Chondrocyte (in vitro differentiated cells): Measurements from ENCODE around the gene GNRHR. TPM values are rescaled to one million over a fixed set of nuclear protein-coding genes. Genes with fewer than 3 reads are reported as not detected.
A peak's percentile ranks its signal among the peaks of the same experiment; 100 is the strongest.

ENCODE experiments used
- DNase-seq: peaks from one replicate; pipeline ENCODE4 v3.0.0; 2021; ENCODE audit warnings: mixed read lengths, low spot score
- H3K27ac Mint-ChIP-seq: one replicate; pipeline ENCODE4 v1.8.0; 2021; ENCODE audit warnings: mild to moderate bottlenecking, moderate library complexity, mixed read lengths; ENCODE audit not compliant: unreplicated experiment
- H3K27me3 Mint-ChIP-seq: 2 replicates; pipeline ENCODE4 v1.8.0; 2021; ENCODE audit warnings: low read depth, mixed read lengths
- H3K36me3 Mint-ChIP-seq: 2 replicates; pipeline ENCODE4 v1.8.0; 2021; ENCODE audit warnings: low read depth, mixed read lengths
- H3K4me1 Mint-ChIP-seq: 2 replicates; pipeline ENCODE4 v1.8.0; 2021; ENCODE audit warnings: low read depth, mild to moderate bottlenecking, mixed read lengths
- H3K4me3 Mint-ChIP-seq: one replicate; pipeline ENCODE4 v1.8.0; 2021; ENCODE audit warnings: mild to moderate bottlenecking, moderate library complexity, mixed read lengths; ENCODE audit not compliant: unreplicated experiment
- H3K9me3 Mint-ChIP-seq: 2 replicates; pipeline ENCODE4 v1.8.0; 2021; ENCODE audit warnings: low read depth, mixed read lengths
- total RNA-seq: library from RNA; stranded (reverse); gene quantifications from 3 replicates; pipeline ENCODE4 v1.2.1, GENCODE V29; 2021
- TF ChIP-seq, protein P1 (sequence below): fragments of 200-600 bp; sonication (generic); IDR thresholded peaks from 2 replicates; pipeline ENCODE4 v1.5.0; 2021; ENCODE audit warnings: antibody characterized with exemption, mild to moderate bottlenecking, moderate library complexity

Gene GNRHR
- total RNA-seq, 1 donor from 2014 or later: not detected

- peak overlapping the region; percentile 90 for H3K4me3 Mint-ChIP-seq
- peaks cover 38% of the 10 kb centered on the region for H3K4me1 Mint-ChIP-seq
- TF ChIP-seq, protein P1, sequence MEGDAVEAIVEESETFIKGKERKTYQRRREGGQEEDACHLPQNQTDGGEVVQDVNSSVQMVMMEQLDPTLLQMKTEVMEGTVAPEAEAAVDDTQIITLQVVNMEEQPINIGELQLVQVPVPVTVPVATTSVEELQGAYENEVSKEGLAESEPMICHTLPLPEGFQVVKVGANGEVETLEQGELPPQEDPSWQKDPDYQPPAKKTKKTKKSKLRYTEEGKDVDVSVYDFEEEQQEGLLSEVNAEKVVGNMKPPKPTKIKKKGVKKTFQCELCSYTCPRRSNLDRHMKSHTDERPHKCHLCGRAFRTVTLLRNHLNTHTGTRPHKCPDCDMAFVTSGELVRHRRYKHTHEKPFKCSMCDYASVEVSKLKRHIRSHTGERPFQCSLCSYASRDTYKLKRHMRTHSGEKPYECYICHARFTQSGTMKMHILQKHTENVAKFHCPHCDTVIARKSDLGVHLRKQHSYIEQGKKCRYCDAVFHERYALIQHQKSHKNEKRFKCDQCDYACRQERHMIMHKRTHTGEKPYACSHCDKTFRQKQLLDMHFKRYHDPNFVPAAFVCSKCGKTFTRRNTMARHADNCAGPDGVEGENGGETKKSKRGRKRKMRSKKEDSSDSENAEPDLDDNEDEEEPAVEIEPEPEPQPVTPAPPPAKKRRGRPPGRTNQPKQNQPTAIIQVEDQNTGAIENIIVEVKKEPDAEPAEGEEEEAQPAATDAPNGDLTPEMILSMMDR: no peak
- no peaks in the 10 kb centered on the region for H3K27me3 Mint-ChIP-seq
- no peaks in the 10 kb centered on the region for H3K9me3 Mint-ChIP-seq
- H3K27ac Mint-ChIP-seq: peak overlapping the region; percentile 95
- no peak for DNase-seq
- H3K36me3 Mint-ChIP-seq: no peaks in the 10 kb centered on the region
Observed at GRCh38 chr4:67701517-67701850, 52.7 kb downstream of the GNRHR start.

GRCh38 chr4:67700738-67701516 is 53.3 kb downstream of the GNRHR start, which contains the start of gene UBA6:
UBA6 (minus strand) TSS chr4:67701155; CDS start chr4:67701119, 36 bp downstream.
- H3K27ac Mint-ChIP-seq: peak within 1 kb of the TSS; percentile 95
- peaks cover 2% of the 10 kb centered on the region for H3K36me3 Mint-ChIP-seq
- peak within 1 kb of the TSS; percentile 90 for H3K4me3 Mint-ChIP-seq

GRCh38 chr4:67700116-67700737 is 54.0 kb downstream of the GNRHR start:
- H3K27me3 Mint-ChIP-seq: no peaks in the 10 kb centered on the region
- H3K27ac Mint-ChIP-seq: peak overlapping the region; percentile 95
- peak overlapping the region; percentile 90 for H3K4me3 Mint-ChIP-seq
- H3K9me3 Mint-ChIP-seq: no peaks in the 10 kb centered on the region
- peaks cover 38% of the 10 kb centered on the region for H3K4me1 Mint-ChIP-seq
- no peak for DNase-seq
- TF ChIP-seq, protein P1: no peak
- peaks cover 2% of the 10 kb centered on the region for H3K36me3 Mint-ChIP-seq

More at GRCh38 chr4:67700738-67701516, 53.3 kb downstream of the GNRHR start, which contains the start of gene UBA6:
- TF ChIP-seq, protein P1: peak; percentile 78
- peaks cover 38% of the 10 kb centered on the region for H3K4me1 Mint-ChIP-seq
- peak; percentile 96 for DNase-seq
- H3K27me3 Mint-ChIP-seq: no peaks in the 10 kb centered on the region
- H3K9me3 Mint-ChIP-seq: no peaks in the 10 kb centered on the region

DNA sequence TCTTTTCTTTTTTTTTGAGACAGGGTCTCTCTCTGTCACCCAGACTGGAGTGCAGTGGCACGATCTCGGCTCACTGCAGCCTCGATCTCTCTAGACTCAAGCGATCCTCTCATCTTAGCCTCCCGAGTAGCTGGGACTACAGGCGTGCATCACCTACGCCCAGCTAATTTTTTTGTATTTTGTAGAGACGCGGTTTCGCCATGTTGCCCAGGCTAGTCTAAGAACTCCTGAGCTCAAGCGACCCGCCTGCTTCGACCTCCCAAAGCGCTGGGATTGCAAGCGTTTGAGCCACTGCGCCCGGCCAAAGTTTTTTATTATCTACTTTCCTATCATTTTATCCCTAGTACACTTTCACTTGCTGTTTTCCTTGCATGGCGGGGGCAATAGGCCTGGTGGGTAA is 54.6 kb downstream of the GNRHR start:
- no peak for DNase-seq
- Mint-ChIP-seq H3K4me1 (peaks cover 34% of the 10 kb centered on the region), H3K27me3 (no peaks in the 10 kb centered on the region), H3K9me3 (no peaks in the 10 kb centered on the region), H3K4me3 (peak overlapping the region; percentile 90), H3K36me3 (peaks cover 5% of the 10 kb centered on the region), H3K27ac (peak overlapping the region; percentile 95)
- TF ChIP-seq, protein P1: no peak

DNA sequence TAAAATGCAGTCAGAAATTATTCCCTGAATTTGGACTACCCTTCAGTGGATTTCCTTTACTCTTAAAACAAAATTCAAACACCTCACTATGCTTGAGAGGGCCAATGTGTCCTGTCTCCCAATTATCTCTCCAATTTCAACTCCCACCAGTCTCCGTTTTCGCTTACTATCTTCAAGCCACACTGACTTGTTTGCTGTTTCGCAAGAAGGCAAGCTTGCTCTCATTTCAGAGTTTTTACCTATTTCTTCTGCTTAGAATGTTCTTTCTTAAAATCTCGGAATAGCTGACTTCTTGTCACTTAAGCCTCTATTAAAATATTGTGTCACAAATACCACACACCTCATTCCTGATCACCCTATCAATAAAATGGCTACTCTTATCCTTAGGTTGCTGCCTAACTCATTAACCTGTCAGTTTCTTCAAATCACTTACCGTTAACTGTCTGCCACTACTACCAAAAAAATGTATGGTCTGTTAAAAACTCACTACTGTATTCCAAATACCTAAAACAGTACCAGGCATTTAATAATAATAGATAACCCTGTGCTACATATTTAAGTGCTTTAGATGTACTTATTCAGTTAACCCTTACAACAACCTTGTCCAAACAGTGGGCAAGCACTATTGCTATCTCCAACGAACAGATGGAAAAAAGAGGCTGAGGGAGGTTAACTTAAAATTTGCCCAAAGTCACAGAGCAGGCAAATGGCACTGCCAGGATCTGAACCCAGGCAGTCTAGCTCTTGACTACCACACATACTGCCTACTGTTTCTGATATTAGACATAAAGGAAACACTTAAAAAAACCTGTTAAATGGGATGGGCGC is 56.1 kb downstream of the GNRHR start:
- Mint-ChIP-seq H3K27ac (no peak overlapping the region), H3K4me3 (no peak overlapping the region), H3K9me3 (no peaks in the 10 kb centered on the region), H3K27me3 (no peaks in the 10 kb centered on the region), H3K36me3 (peaks cover 8% of the 10 kb centered on the region), H3K4me1 (peaks cover 34% of the 10 kb centered on the region)
- TF ChIP-seq, protein P1: no peak
- no peak for DNase-seq
